GM12801 (cell line): ENCODE measurements around the gene LIMK2.

Source experiments
- TF ChIP-seq, protein P1 (sequence below): IDR thresholded peaks from one replicate; pipeline ENCODE4 v1.5.1; 2011; ENCODE audit warnings: control low read depth; ENCODE audit not compliant: insufficient read length; ENCODE audit errors: extremely low read depth

Gene LIMK2

DNA sequence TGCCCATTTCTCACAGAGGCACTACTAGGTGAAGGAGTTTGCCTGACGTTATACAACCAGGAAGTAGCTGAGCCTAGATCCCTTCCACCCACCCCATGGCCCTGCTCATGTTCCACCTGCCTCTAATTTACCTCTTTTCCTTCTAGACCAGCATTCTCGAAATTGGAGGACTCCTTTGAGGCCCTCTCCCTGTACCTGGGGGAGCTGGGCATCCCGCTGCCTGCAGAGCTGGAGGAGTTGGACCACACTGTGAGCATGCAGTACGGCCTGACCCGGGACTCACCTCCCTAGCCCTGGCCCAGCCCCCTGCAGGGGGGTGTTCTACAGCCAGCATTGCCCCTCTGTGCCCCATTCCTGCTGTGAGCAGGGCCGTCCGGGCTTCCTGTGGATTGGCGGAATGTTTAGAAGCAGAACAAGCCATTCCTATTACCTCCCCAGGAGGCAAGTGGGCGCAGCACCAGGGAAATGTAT lies 66.1 kb downstream of the LIMK2 start:
- TF ChIP-seq, protein P1, sequence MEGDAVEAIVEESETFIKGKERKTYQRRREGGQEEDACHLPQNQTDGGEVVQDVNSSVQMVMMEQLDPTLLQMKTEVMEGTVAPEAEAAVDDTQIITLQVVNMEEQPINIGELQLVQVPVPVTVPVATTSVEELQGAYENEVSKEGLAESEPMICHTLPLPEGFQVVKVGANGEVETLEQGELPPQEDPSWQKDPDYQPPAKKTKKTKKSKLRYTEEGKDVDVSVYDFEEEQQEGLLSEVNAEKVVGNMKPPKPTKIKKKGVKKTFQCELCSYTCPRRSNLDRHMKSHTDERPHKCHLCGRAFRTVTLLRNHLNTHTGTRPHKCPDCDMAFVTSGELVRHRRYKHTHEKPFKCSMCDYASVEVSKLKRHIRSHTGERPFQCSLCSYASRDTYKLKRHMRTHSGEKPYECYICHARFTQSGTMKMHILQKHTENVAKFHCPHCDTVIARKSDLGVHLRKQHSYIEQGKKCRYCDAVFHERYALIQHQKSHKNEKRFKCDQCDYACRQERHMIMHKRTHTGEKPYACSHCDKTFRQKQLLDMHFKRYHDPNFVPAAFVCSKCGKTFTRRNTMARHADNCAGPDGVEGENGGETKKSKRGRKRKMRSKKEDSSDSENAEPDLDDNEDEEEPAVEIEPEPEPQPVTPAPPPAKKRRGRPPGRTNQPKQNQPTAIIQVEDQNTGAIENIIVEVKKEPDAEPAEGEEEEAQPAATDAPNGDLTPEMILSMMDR = no peak

DNA sequence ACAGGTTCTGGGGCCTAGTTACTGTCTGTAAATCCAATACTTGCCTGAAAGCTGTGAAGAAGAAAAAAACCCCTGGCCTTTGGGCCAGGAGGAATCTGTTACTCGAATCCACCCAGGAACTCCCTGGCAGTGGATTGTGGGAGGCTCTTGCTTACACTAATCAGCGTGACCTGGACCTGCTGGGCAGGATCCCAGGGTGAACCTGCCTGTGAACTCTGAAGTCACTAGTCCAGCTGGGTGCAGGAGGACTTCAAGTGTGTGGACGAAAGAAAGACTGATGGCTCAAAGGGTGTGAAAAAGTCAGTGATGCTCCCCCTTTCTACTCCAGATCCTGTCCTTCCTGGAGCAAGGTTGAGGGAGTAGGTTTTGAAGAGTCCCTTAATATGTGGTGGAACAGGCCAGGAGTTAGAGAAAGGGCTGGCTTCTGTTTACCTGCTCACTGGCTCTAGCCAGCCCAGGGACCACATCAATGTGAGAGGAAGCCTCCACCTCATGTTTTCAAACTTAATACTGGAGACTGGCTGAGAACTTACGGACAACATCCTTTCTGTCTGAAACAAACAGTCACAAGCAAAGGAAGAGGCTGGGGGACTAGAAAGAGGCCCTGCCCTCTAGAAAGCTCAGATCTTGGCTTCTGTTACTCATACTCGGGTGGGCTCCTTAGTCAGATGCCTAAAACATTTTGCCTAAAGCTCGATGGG lies 66.7 kb downstream of the LIMK2 start:
- TF ChIP-seq, protein P1 = no peak

DNA sequence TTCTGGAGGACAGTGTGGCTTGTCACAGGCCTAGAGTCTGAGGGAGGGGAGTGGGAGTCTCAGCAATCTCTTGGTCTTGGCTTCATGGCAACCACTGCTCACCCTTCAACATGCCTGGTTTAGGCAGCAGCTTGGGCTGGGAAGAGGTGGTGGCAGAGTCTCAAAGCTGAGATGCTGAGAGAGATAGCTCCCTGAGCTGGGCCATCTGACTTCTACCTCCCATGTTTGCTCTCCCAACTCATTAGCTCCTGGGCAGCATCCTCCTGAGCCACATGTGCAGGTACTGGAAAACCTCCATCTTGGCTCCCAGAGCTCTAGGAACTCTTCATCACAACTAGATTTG lies 67.2 kb downstream of the LIMK2 start:
- TF ChIP-seq, protein P1 = no peak

DNA sequence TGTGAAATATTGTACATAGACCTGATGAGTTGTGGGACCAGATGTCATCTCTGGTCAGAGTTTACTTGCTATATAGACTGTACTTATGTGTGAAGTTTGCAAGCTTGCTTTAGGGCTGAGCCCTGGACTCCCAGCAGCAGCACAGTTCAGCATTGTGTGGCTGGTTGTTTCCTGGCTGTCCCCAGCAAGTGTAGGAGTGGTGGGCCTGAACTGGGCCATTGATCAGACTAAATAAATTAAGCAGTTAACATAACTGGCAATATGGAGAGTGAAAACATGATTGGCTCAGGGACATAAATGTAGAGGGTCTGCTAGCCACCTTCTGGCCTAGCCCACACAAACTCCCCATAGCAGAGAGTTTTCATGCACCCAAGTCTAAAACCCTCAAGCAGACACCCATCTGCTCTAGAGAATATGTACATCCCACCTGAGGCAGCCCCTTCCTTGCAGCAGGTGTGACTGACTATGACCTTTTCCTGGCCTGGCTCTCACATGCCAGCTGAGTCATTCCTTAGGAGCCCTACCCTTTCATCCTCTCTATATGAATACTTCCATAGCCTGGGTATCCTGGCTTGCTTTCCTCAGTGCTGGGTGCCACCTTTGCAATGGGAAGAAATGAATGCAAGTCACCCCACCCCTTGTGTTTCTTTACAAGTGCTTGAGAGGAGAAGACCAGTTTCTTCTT lies 67.9 kb downstream of the LIMK2 start:
- TF ChIP-seq, protein P1 = no peak

DNA sequence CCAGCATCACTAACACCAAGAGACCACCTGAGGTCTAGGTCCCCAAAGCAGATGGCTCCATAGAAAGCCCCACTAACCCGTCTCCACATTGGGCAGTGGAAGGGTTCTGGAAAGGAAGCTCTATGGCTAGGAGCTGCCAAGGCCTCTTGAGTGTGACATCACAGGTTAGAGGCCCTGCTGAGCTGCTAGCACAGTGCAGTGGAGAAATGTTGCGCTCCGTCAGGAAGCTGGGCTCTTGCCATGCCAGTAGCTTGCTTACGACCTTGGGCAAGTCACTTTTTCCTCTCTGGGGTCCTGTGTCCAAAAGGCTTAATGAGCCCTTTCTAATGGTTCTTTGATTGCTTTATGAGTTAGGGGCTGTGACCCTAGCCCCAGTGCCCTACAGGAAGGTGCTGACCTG lies 69.6 kb downstream of the LIMK2 start:
- TF ChIP-seq, protein P1 = no peak

DNA sequence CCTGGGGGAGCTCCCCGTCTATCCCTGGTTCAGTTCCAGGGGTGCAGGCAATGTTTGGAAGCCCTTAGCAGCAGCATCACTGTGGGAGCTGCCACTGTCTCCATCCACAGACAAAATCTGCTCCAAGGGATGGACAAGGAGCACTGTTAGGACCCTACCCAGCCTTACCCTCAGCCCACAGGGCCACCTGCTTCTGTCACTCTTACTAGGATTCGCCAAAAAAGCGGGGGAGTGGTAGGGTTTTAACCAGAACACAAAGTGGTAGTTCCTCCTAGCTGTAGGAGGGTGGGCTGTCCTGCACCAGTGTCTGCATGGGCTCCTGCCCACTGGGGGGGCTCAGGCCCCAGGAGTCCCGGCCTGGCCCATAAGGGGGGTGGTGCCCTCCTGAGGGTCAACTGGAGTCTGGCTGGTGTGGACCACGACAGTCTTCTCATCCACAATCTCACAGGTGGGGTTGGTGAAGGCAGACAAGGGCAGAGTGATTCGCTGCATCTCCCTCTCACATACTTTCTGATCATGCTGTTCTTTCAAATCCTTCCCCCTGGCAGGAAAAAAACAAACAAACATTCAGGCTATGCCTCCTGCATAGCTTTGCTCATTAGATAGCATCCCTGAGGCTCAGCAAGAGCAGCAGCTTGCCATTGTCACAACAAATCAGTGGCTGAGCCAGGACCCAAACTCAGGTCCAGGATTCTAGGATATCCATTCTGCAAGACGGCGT lies 70.8 kb downstream of the LIMK2 start:
- TF ChIP-seq, protein P1 = no peak
